Stomach (tissue), 9 donors: ENCODE data around the gene MPDU1. TPM values are rescaled to one million over a fixed set of nuclear protein-coding genes. Genes with fewer than 3 reads are reported as not detected.

Source experiments
- DNase-seq, 2 donors: peaks; one replicate each; pipeline versions ENCODE4 v3.0.0 to v3.0.0-alpha.2; 2013 to 2019
- H3K27ac ChIP-seq, 5 donors: fragments of 200-600 bp in 4 of 5; sonication (generic) in 4 of 5; one replicate each; pipeline ENCODE4 v1.5.1; 2013 to 2019; ENCODE audit warnings: mild to moderate bottlenecking in 1 of 5, moderate library complexity in 1 of 5
- H3K27me3 ChIP-seq, 3 donors: fragments of 200-600 bp; sonication (generic); one replicate each; pipeline ENCODE4 v1.5.1; 2017 to 2019; ENCODE audit warnings: mixed run types in 1 of 3
- H3K36me3 ChIP-seq, 4 donors: fragments of 200-600 bp; sonication (generic); 1 replicate in 3 of 4; 2 replicates in 1 of 4; pipeline ENCODE4 v1.5.1; 2016 to 2019
- H3K4me1 ChIP-seq, 4 donors: fragments of 200-600 bp; sonication (generic); one replicate each; pipeline ENCODE4 v1.5.1; 2016 to 2019
- H3K4me3 ChIP-seq, 4 donors: fragments of 200-600 bp; sonication (generic) in 3 of 4; one replicate each; pipeline ENCODE4 v1.5.1; 2016 to 2019; ENCODE audit warnings: mild to moderate bottlenecking in 1 of 4
- H3K9me3 ChIP-seq, 4 donors: fragments of 200-600 bp; sonication (generic); one replicate each; pipeline ENCODE4 v1.5.1; 2016 to 2019
- EP300 ChIP-seq: sonication (generic); formaldehyde crosslinking; IDR thresholded peaks from one replicate; pipeline ENCODE4 v1.6.1; 2017; ENCODE audit warnings: antibody characterized with exemption
- POLR2A ChIP-seq, 4 donors: fragments of 450-650 bp; IDR thresholded peaks; one replicate each; pipeline ENCODE4 v1.6.1; 2016; ENCODE audit warnings: antibody characterized with exemption in 4 of 4, control low read depth in 2 of 4, mild to moderate bottlenecking in 1 of 4, moderate library complexity in 1 of 4
- POLR2AphosphoS5 ChIP-seq, 3 donors: sonication (generic); formaldehyde crosslinking; IDR thresholded peaks; one replicate each; pipeline ENCODE4 v1.6.1; 2016; ENCODE audit warnings: antibody characterized with exemption in 3 of 3
- WGBS, 5 donors: extraction: QIAGEN DNeasy Blood & Tissue Kit in 3 of 5; methylation state at CpG; one replicate each; pipeline versions ENCODE4 v1.1.5 to v1.1.7; 2013 to 2018; 5-methylcytosine and 5-hydroxymethylcytosine counted together
- intact Hi-C: fragments of 100-400 bp; cut with DNase I; formaldehyde crosslinking; loops from one replicate; pipeline ENCODE4 v1.15.1; 2023; ENCODE audit warnings: low total_unique reads
- polyA plus RNA-seq, 3 donors: library from polyadenylated mRNA; stranded (reverse); fragments of 200-250 nt; gene quantifications; one replicate each; pipeline ENCODE4 v1.2.3, GENCODE V29; 2013
- total RNA-seq, 5 donors: library from RNA; depleted of rRNA; stranded (reverse); fragments of >200 nt; gene quantifications; one replicate each; pipeline versions ENCODE4 v1.1.0 to v1.2.3, GENCODE V29; 2014 to 2016
- TF ChIP-seq, protein P1 (sequence below), 7 experiments: fragments of 450-650 bp in 4 of 7; fragments of 200-600 bp in 3 of 7; sonication (generic) in 3 of 7; IDR thresholded peaks; one replicate each; pipeline ENCODE4 v1.5.1; 2016 to 2019; ENCODE audit warnings: antibody characterized with exemption in 7 of 7, control low read depth in 2 of 7, mild to moderate bottlenecking in 1 of 7
- donor health status: healthy with polysubstance abuse.
- donor health status: Bipolar disorder and iron deficiency.
- donor health status: healthy.

The MPDU1 gene
- total and polyA plus RNA-seq, 8 donors = 27.2 to 188 (median 68.3) TPM

DNA sequence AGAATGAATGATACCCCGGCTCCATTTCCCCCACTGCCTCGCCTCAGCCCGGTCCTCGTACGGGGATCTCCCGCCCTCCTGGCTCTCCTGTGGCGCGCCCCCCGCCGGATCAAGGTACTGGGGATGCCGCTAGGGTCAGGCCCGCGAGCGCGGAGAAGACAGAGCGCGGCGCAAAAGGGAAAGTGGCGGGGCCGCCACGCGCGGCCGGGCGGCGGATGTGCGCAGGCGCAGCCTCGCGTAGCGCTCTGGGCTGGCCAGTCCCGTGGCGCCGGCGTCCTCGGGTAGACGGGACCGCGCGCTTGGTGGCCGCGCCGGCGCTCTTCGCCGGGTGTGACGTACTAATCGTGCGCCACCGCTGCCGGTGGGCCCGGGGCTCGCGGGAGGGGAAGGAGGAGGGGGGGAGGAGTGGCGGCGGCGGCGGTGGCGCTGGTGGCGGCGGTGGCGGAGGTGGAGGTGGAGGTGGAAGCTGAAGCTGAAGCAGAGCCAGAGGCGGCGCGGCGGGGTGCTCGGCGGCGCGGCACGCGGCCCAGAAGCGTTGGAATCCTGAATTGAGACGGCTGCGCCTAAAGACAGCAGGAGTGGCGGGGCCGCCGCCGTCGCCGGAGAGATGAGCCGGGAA, 22.0 kb upstream of the MPDU1 start, which contains the start of gene SENP3:
TSS of gene SENP3 (plus strand) at position 331 of the 619 bp plus-strand sequence. CDS start 1,158 bp downstream, outside the sequence.
- peak; percentile 92 to 98 for DNase-seq
- WGBS, 5 donors = 0 to 1% (median 0%) methylated on average over 42 to 76 of the region's 82 CpGs

DNA sequence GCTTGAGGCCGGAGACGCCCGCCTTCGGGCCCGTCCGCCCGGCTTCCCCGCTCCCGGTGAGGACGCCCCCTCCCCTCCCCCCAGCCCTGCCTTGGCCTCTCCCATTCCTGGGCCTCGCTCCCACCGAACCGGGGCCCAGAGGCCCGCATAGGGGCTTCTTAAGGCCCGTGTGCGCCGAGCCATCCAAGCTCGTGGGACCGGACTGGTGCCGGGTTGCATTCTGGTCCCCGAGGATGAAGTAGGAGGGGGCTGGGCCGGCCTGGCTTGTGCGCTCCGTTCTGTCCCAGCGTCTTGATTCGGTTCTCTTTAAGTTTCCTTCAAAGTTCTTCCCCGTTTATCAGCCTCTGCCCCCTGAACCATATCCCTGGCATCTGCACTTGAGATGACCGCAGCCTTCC, 21.4 kb upstream of the MPDU1 start:
- 0 to 5% (median 1%) methylated on average over 2 to 28 of the region's 28 CpGs for WGBS, 5 donors
- intact Hi-C loops = no loop called here

More for the DNA sequence above, 22.0 kb upstream of the MPDU1 start, which contains the start of gene SENP3:
- H3K4me3 ChIP-seq = peak within 1 kb of the TSS; percentile 67 to 99 (median 96)
- no peaks in the 10 kb centered on the region for H3K27me3 ChIP-seq
- no peak for TF ChIP-seq POLR2A (IDR thresholded peaks at IDR 0.05)
- TF ChIP-seq POLR2AphosphoS5 (IDR thresholded peaks at IDR 0.05) = peak in 2 of 3 donors; percentile 64 to 93
- TF ChIP-seq, protein P1, sequence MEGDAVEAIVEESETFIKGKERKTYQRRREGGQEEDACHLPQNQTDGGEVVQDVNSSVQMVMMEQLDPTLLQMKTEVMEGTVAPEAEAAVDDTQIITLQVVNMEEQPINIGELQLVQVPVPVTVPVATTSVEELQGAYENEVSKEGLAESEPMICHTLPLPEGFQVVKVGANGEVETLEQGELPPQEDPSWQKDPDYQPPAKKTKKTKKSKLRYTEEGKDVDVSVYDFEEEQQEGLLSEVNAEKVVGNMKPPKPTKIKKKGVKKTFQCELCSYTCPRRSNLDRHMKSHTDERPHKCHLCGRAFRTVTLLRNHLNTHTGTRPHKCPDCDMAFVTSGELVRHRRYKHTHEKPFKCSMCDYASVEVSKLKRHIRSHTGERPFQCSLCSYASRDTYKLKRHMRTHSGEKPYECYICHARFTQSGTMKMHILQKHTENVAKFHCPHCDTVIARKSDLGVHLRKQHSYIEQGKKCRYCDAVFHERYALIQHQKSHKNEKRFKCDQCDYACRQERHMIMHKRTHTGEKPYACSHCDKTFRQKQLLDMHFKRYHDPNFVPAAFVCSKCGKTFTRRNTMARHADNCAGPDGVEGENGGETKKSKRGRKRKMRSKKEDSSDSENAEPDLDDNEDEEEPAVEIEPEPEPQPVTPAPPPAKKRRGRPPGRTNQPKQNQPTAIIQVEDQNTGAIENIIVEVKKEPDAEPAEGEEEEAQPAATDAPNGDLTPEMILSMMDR (IDR thresholded peaks at IDR 0.05) = no peak
- TF ChIP-seq EP300 = no peak
- H3K9me3 ChIP-seq = no peaks in the 10 kb centered on the region
- intact Hi-C loops = no loop called here
- H3K27ac ChIP-seq = peak within 1 kb of the TSS; percentile 93 to 99 (median 97)
- peaks cover 32 to 38% (median 37%) of the 10 kb centered on the region in 4 donors for H3K36me3 ChIP-seq
- H3K4me1 ChIP-seq = peaks cover 53 to 78% (median 74%) of the 10 kb centered on the region in 4 donors

DNA sequence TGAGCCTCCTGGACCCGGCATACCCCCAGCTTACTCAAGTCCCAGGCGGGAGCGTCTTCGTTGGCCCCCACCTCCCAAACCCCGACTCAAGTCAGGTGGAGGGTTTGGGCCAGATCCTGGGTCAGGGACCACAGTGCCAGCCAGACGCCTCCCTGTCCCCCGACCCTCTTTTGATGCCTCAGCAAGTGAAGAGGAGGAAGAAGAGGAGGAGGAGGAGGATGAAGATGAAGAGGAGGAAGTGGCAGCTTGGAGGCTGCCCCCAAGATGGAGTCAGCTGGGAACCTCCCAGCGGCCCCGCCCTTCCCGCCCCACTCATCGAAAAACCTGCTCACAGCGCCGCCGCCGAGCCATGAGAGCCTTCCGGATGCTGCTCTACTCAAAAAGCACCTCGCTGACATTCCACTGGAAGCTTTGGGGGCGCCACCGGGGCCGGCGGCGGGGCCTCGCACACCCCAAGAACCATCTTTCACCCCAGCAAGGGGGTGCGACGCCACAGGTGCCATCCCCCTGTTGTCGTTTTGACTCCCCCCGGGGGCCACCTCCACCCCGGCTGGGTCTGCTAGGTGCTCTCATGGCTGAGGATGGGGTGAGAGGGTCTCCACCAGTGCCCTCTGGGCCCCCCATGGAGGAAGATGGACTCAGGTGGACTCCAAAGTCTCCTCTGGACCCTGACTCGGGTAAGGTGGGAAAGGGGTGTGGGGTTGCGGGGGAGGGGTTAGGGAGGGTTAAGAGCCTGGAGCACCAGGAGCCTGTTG, 20.4 kb upstream of the MPDU1 start:
- Histone ChIP-seq H3K27me3 (no peaks in the 10 kb centered on the region), H3K9me3 (no peaks in the 10 kb centered on the region), H3K4me1 (peaks cover 38 to 62% (median 58%) of the 10 kb centered on the region in 4 donors), H3K36me3 (peaks cover 41 to 51% (median 50%) of the 10 kb centered on the region in 4 donors), H3K27ac (peak overlapping the region in 2 of 5 donors; percentile 98 to 99), H3K4me3 (peak overlapping the region in 2 of 4 donors; percentile 67 to 99)
- no peak for TF ChIP-seq EP300
- no peak for TF ChIP-seq POLR2A (IDR thresholded peaks at IDR 0.05)
- no peak for TF ChIP-seq POLR2AphosphoS5 (IDR thresholded peaks at IDR 0.05)
- TF ChIP-seq, protein P1 (IDR thresholded peaks at IDR 0.05) = no peak
- intact Hi-C loops = no loop called here
- DNase-seq = no peak
- 83 to 92% (median 87%) methylated on average over 26 to 30 of the region's 30 CpGs for WGBS, 5 donors

More for the DNA sequence above, 21.4 kb upstream of the MPDU1 start:
- Histone ChIP-seq H3K36me3 (peaks cover 36 to 43% (median 42%) of the 10 kb centered on the region in 4 donors), H3K4me1 (peaks cover 48 to 73% (median 69%) of the 10 kb centered on the region in 4 donors), H3K4me3 (peak overlapping the region; percentile 67 to 99 (median 96)), H3K9me3 (no peaks in the 10 kb centered on the region), H3K27ac (peak overlapping the region; percentile 93 to 99 (median 97)), H3K27me3 (no peaks in the 10 kb centered on the region)
- no peak for DNase-seq
- no peak for TF ChIP-seq POLR2AphosphoS5 (IDR thresholded peaks at IDR 0.05)
- no peak for TF ChIP-seq POLR2A (IDR thresholded peaks at IDR 0.05)
- no peak for TF ChIP-seq EP300
- TF ChIP-seq, protein P1 (IDR thresholded peaks at IDR 0.05) = no peak

DNA sequence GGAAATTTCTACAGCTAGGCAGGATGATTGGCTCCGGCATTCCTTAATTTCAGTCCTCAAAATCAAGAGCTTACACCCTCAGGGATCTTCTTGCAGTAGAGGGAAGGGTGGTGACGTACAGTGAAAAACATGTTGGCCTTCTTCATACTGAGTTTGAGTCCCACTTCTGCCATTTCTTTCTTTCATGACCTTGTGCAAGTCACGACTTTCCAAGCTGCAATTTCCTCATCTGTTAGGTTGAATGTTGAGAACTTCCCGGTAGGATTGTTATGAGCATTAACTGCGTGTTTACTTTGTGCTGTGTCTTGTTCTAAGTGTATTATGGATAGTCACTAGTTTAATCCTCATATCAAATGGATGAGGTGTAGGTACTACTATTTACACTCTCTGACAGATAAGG, 14.1 kb upstream of the MPDU1 start:
- H3K27me3 ChIP-seq = no peaks in the 10 kb centered on the region
- TF ChIP-seq EP300 (no peak), POLR2AphosphoS5 (IDR thresholded peaks at IDR 0.05) (no peak), POLR2A (IDR thresholded peaks at IDR 0.05) (no peak)
- TF ChIP-seq, protein P1 (IDR thresholded peaks at IDR 0.05) = no peak
- peaks cover 9 to 26% (median 16%) of the 10 kb centered on the region in 4 donors for H3K4me1 ChIP-seq
- WGBS, 5 donors = 77 to 85% (median 84%) methylated on average over 5 of the region's 5 CpGs
- H3K27ac ChIP-seq = no peak overlapping the region
- peaks cover 39 to 79% (median 72%) of the 10 kb centered on the region in 4 donors for H3K36me3 ChIP-seq
- H3K9me3 ChIP-seq = no peaks in the 10 kb centered on the region
- DNase-seq = no peak
- H3K4me3 ChIP-seq = no peak overlapping the region
- intact Hi-C loops = no loop called here
